Endothelial cell of umbilical vein (primary cell): Measurements from ENCODE around the gene RECK. TPM values are rescaled to one million over a fixed set of nuclear protein-coding genes. Genes with fewer than 3 reads are reported as not detected.

ENCODE experiments used
- BruUV-seq: library from RNA; stranded (reverse); fragments of 400-500 nt; replicated peaks from 2 replicates; lab custom pipeline; 2021; lab: Mats Ljungman, UMichigan
- CTCF ChIA-PET: fragments of 300-600, 350-600 bp; sonication (Branson Sonifier 250); formaldehyde crosslinking; loops from one replicate; lab custom pipeline; 2021; ENCODE audit warnings: antibody characterized with exemption, inconsistent platforms; lab: Charles Lee
- POLR2A ChIA-PET: fragments of 300-600, 350-600 bp; sonication (Branson Sonifier 250); formaldehyde crosslinking; loops from one replicate; lab custom pipeline; 2021; ENCODE audit warnings: antibody characterized with exemption, inconsistent platforms; lab: Charles Lee
- DNase-seq: peaks from one replicate; pipeline ENCODE4 v3.0.0-alpha.2; 2011; ENCODE audit warnings: low read depth, low spot score
- FAIRE-seq: peaks from 2 replicates; lab custom pipeline; 2011; peaks lifted over from hg19 to GRCh38; lab: Jason Lieb, UNC
- H2AFZ ChIP-seq: 2 replicates; pipeline ENCODE4 v1.6.0; 2012; ENCODE audit warnings: low read depth, low read length, control low read depth, inconsistent platforms
- H3K27ac ChIP-seq: 2 replicates; pipeline ENCODE4 v1.5.1; 2011; ENCODE audit warnings: low read depth, mild to moderate bottlenecking, control low read depth, low read length, moderate library complexity; ENCODE audit not compliant: insufficient read depth
- H3K27me3 ChIP-seq, 2 experiments: 2 replicates each; pipeline versions ENCODE4 v1.6.0 to v1.6.1; 2011; ENCODE audit warnings: low read length in 2 of 2, mixed read lengths in 1 of 2; ENCODE audit not compliant: control insufficient read depth in 2 of 2, insufficient read depth in 2 of 2
- H3K36me3 ChIP-seq, 2 experiments: 2 replicates in 1 of 2; 3 replicates in 1 of 2; pipeline ENCODE4 v1.5.1; 2011; ENCODE audit warnings: low read length in 2 of 2, mild to moderate bottlenecking in 1 of 2, moderate library complexity in 1 of 2; ENCODE audit not compliant: control insufficient read depth in 2 of 2, insufficient read depth in 2 of 2; ENCODE audit errors: extremely low read depth in 1 of 2
- H3K4me1 ChIP-seq: 3 replicates; pipeline ENCODE4 v1.5.1; 2011; ENCODE audit warnings: mild to moderate bottlenecking, low read length; ENCODE audit not compliant: control insufficient read depth, insufficient read depth; ENCODE audit errors: extremely low read depth
- H3K4me2 ChIP-seq: 2 replicates; pipeline ENCODE4 v1.6.1; 2011; ENCODE audit warnings: low read length, control low read depth, mixed read lengths; ENCODE audit not compliant: insufficient read depth
- H3K4me3 ChIP-seq, 3 experiments: fragments of 200-600 bp in 1 of 3; sonication (generic), shearing (Covaris generic) in 1 of 3; replicated peaks in 1 of 3; 2 replicates each; pipeline ENCODE4 v1.5.1; 2011 to 2016; ENCODE audit warnings: control low read depth in 3 of 3, low read length in 3 of 3, mild to moderate bottlenecking in 2 of 3, inconsistent platforms in 1 of 3, low read depth in 1 of 3, moderate library complexity in 1 of 3; ENCODE audit not compliant: insufficient read depth in 1 of 3
- H3K79me2 ChIP-seq: 2 replicates; pipeline ENCODE4 v1.6.0; 2012; ENCODE audit warnings: low read length, inconsistent platforms; ENCODE audit not compliant: control insufficient read depth, insufficient read depth
- H3K9ac ChIP-seq: replicated peaks from 2 replicates; pipeline ENCODE3; 2011; ENCODE audit warnings: low read length, control low read depth; ENCODE audit not compliant: insufficient read depth; ENCODE audit errors: extremely low read depth
- H3K9me1 ChIP-seq: replicated peaks from 3 replicates; pipeline ENCODE4 v1.6.0; 2011; ENCODE audit warnings: mild to moderate bottlenecking, low read length; ENCODE audit not compliant: control insufficient read depth, insufficient read depth; ENCODE audit errors: extremely low read depth
- H3K9me3 ChIP-seq: replicated peaks from 2 replicates; pipeline ENCODE4 v1.5.1; 2012; ENCODE audit warnings: low read length, inconsistent platforms; ENCODE audit not compliant: control insufficient read depth, insufficient read depth
- H4K20me1 ChIP-seq: replicated peaks from 2 replicates; pipeline ENCODE3; 2011; ENCODE audit warnings: mild to moderate bottlenecking, low read length; ENCODE audit not compliant: control insufficient read depth, insufficient read depth; ENCODE audit errors: extremely low read depth
- CTCF ChIP-seq, 2 donors: IDR thresholded peaks; 1 replicate in 1 of 2; 2 replicates in 1 of 2; pipeline ENCODE4 v1.5.1; 2011; ENCODE audit warnings: low read length in 2 of 2, mild to moderate bottlenecking in 2 of 2, moderate library complexity in 2 of 2, control low read depth in 1 of 2, inconsistent platforms in 1 of 2, low read depth in 1 of 2; ENCODE audit not compliant: insufficient read depth in 1 of 2; ENCODE audit errors: extremely low read depth in 1 of 2
- EZH2 ChIP-seq: IDR thresholded peaks from 2 replicates; pipeline ENCODE4 v1.6.1; 2012; ENCODE audit warnings: borderline replicate concordance, low read depth, mild to moderate bottlenecking, moderate library complexity, low read length, inconsistent platforms; ENCODE audit not compliant: severe bottlenecking
- FOS ChIP-seq: IDR thresholded peaks from 2 replicates; pipeline ENCODE4 v1.6.1; 2011; ENCODE audit warnings: mild to moderate bottlenecking, low read length, moderate library complexity, borderline replicate concordance; ENCODE audit not compliant: insufficient read depth
- GATA2 ChIP-seq: IDR thresholded peaks from 2 replicates; pipeline ENCODE4 v1.7.0; 2011; ENCODE audit warnings: low read depth, mild to moderate bottlenecking, moderate library complexity, mixed read lengths, low read length; ENCODE audit not compliant: insufficient read length, insufficient read depth
- JUN ChIP-seq: IDR thresholded peaks from 2 replicates; pipeline ENCODE4 v1.6.1; 2011; ENCODE audit warnings: borderline replicate concordance, low read depth; ENCODE audit not compliant: insufficient read length, insufficient read depth
- MYC ChIP-seq: IDR thresholded peaks from one replicate; pipeline ENCODE4 v1.6.1; 2011; ENCODE audit warnings: mild to moderate bottlenecking, low read depth, low read length
- POLR2A ChIP-seq: IDR thresholded peaks from 2 replicates; pipeline ENCODE4 v1.6.1; 2012; ENCODE audit warnings: low read depth, mild to moderate bottlenecking, control low read depth, low read length
- POLR2AphosphoS5 ChIP-seq: IDR thresholded peaks from 2 replicates; pipeline ENCODE4 v1.6.1; 2012; ENCODE audit warnings: low read depth, mild to moderate bottlenecking, control low read depth, low read length, moderate library complexity; ENCODE audit not compliant: insufficient read depth
- dilution Hi-C: fragments of 300-500 bp; cut with MboI; formaldehyde crosslinking; loops from one replicate; pipeline ENCODE4 v1.15.0; 2019; ENCODE audit warnings: low sequenced_read_pairs; ENCODE audit not compliant: extremely low pct_ligation_motif_present
- intact Hi-C: fragments of 100-400 bp; cut with micrococcal nuclease; formaldehyde crosslinking; loops from one replicate; pipeline ENCODE4 v1.10.0; 2022
- polyA plus RNA-seq, 4 experiments: library from polyadenylated mRNA; depleted of rRNA in 3 of 4; stranded (reverse) in 3 of 4; unstranded in 1 of 4; fragments of >200 nt; gene quantifications; 2 replicates each; pipeline versions ENCODE4 v1.2.1 to v1.2.3, GENCODE V29; 2011 to 2012; ENCODE audit warnings: missing spikeins in 1 of 4
- total RNA-seq: library from RNA; stranded (reverse); gene quantifications from 2 replicates; pipeline ENCODE4 v1.2.3, GENCODE V29; 2021
- TF ChIP-seq, protein P1 (sequence below): IDR thresholded peaks from 2 replicates; pipeline ENCODE4 v1.6.1; 2011; ENCODE audit not compliant: insufficient read depth, insufficient read length

RECK gene
- total and polyA plus RNA-seq, 2 donors (not counting 3 experiments of a cell fraction or from before 2014, with no cell fraction given): 12.0 to 14.1 TPM

DNA sequence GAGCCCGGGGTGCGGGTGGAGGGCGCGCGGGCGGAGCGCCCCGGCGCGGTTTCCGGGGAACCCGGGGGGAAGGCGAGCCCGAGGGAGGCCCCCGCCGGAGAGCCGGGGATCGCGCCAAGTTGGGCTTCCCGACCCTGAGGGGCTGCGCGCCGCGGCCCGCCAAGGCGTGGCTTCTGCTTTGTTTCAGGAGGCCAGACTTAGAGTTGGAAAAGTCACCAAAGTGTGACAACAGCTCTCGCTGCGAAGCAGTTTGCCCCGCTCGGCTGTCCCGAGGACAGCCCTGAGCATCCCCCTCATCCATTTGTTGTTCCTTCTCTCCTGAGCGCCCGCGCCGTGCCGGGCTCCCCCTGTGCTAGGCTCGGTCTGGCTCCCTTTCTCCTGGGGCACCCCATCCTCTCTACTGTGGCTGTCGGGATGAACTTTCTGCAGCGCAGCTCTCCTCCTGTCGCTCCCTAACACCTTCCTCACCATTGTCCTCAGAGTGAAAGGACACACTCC, 100.2 kb downstream of the RECK start:
- no peak for DNase-seq
- no TSS peak for BruUV-seq

More for the DNA sequence above, 100.2 kb downstream of the RECK start:
- peak overlapping the region; percentile 82 for H2AFZ ChIP-seq
- H3K9ac ChIP-seq: no peak overlapping the region
- peaks cover 11% of the 10 kb centered on the region for H3K4me1 ChIP-seq
- intact Hi-C loops: loop anchor here (1.0 to 2.0 kb wide), 3 partner anchors 14 to 34 kb away; no protein-coding TSS in a partner anchor
- no peaks in the 10 kb centered on the region for H3K79me2 ChIP-seq
- no peaks in the 10 kb centered on the region for H4K20me1 ChIP-seq
- H3K9me3 ChIP-seq: no peaks in the 10 kb centered on the region
- POLR2A ChIA-PET: interaction anchor here (0.9 kb wide), 1 partner anchor 27 kb away, joined by 3 read pairs; no protein-coding TSS in a partner anchor
- H3K4me2 ChIP-seq: peak overlapping the region; percentile 74
- dilution Hi-C loops: no loop called here
- peak overlapping the region; percentile 40 to 62 (median 61) for H3K4me3 ChIP-seq
- CTCF ChIA-PET: interaction anchor here (0.8 to 8.0 kb wide), 11 partner anchors 8 to 182 kb away, joined by 3 to 76 read pairs (median 5); partner anchors contain the start of gene CLTA
- H3K36me3 ChIP-seq: no peaks in the 10 kb centered on the region
- no peak for FAIRE-seq
- TF ChIP-seq POLR2AphosphoS5 (no peak), POLR2A (no peak), MYC (no peak), JUN (no peak), GATA2 (no peak), EZH2 (no peak), FOS (no peak), CTCF (IDR thresholded peaks at IDR 0.05; ENCODE audit: extremely low read depth in 1 of 2, insufficient read depth in 1 of 2, low read depth in 1 of 2, low read length in 2 of 2) (no peak)
- TF ChIP-seq, protein P1, sequence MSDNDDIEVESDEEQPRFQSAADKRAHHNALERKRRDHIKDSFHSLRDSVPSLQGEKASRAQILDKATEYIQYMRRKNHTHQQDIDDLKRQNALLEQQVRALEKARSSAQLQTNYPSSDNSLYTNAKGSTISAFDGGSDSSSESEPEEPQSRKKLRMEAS: no peak
- H3K27ac ChIP-seq: peak overlapping the region; percentile 16
- no peaks in the 10 kb centered on the region for H3K9me1 ChIP-seq
- H3K27me3 ChIP-seq: no peaks in the 10 kb centered on the region
